Neural cell (in vitro differentiated cells): ENCODE measurements around the gene SFMBT2.

Source experiments
- CTCF ChIP-seq: fragments of 450-650 bp; IDR thresholded peaks from 2 replicates; pipeline ENCODE4 v1.5.1; 2014; ENCODE audit warnings: antibody characterized with exemption, mild to moderate bottlenecking, moderate library complexity; ENCODE audit not compliant: poor library complexity, severe bottlenecking
- EP300 ChIP-seq: fragments of 450-650 bp; conservative IDR thresholded peaks from 2 replicates; pipeline ENCODE4 v1.6.1; 2014; ENCODE audit warnings: antibody characterized with exemption, mild to moderate bottlenecking, moderate library complexity; ENCODE audit not compliant: poor library complexity, severe bottlenecking
- EZH2 ChIP-seq: fragments of 200-600, 300-800 bp; shearing (Covaris generic), sonication (generic); IDR thresholded peaks from 2 replicates; pipeline ENCODE4 v1.6.1; 2014; ENCODE audit warnings: antibody characterized with exemption, low read length, borderline replicate concordance, mild to moderate bottlenecking; ENCODE audit not compliant: insufficient read depth, poor library complexity, severe bottlenecking
- MXI1 ChIP-seq: fragments of 450-650 bp; conservative IDR thresholded peaks from 2 replicates; pipeline ENCODE4 v1.6.1; 2014; ENCODE audit warnings: antibody characterized with exemption, mild to moderate bottlenecking; ENCODE audit not compliant: poor library complexity, severe bottlenecking
- POLR2AphosphoS5 ChIP-seq: IDR thresholded peaks from 2 replicates; pipeline ENCODE4 v1.6.1; 2012
- TAF1 ChIP-seq: IDR thresholded peaks from 2 replicates; pipeline ENCODE4 v1.6.1; 2012; ENCODE audit warnings: low read depth

GRCh38 chr10:7133278-7133677 lies 277.6 kb downstream of the SFMBT2 start:
- no peak for TF ChIP-seq EZH2
- no peak for TF ChIP-seq TAF1
- no peak for TF ChIP-seq CTCF
- no peak for TF ChIP-seq MXI1
- peak; percentile 44 for TF ChIP-seq POLR2AphosphoS5
- no peak for TF ChIP-seq EP300
